HG02885 (cell line): ENCODE results near the gene BBLN.
A peak's percentile ranks its signal among the peaks of the same experiment; 100 is the strongest.
"Not testable (repeated sequence)": the region's sequence is repeated elsewhere in the genome, so short reads cannot be mapped to it uniquely, and the experiment has no call there.

Experiments used
- ATAC-seq: cut with Tn5 transposase; IDR thresholded peaks from one replicate; pipeline ENCODE4 v1.9.1; 2021; ENCODE audit warnings: mild to moderate bottlenecking; ENCODE audit not compliant: unreplicated experiment, poor library complexity

Gene BBLN

DNA sequence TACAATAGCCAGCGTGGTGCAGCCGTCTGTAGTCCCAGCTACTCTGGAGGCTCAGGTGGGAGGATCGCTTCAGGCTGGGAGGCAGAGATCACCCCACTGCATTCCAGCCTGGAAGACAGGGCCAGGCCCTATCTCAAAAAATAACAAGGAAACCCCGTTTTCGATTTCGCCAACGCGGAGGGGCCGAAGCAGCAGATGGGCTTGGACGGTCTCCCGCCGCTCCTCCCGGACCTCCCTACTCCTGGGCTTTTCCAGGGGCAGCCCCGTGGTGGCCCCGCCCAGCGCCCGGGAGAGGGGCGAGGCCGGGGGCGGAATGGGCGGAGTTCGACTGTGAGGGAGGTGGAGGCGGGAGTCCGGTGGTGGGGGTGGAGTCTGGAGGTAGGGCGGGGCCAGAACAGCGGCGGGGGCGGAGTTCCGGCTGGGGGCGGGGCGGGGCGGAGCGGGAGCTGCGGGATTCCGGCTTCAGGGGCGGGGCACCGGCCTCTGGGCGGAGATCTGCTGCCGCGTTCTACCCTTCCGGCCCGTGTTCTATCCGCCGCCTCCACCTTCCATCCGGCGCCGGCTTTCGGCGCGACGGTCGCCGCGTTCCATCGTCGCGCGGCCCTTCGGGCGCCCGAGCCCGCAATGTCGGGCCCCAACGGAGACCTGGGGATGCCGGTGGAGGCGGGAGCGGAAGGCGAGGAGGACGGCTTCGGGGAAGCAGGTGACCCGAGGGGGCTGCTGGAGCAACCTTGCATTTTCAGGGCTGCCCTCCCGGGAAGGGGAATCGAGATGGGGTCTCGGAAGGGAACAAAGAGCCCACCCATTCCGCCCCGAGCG is at the start of gene BBLN:
Gene BBLN (plus strand): TSS at position 482 of the 819 bp plus-strand sequence. CDS start 143 bp downstream, at position 625.
- peak; percentile 85 for ATAC-seq

- ATAC-seq = not testable (repeated sequence)
These were observed 48.3 kb upstream of the BBLN start for GRCh38 chr9:128111726-128112125.

- ATAC-seq = no peak
These were observed 46.3 kb upstream of the BBLN start for GRCh38 chr9:128113526-128114325.

DNA sequence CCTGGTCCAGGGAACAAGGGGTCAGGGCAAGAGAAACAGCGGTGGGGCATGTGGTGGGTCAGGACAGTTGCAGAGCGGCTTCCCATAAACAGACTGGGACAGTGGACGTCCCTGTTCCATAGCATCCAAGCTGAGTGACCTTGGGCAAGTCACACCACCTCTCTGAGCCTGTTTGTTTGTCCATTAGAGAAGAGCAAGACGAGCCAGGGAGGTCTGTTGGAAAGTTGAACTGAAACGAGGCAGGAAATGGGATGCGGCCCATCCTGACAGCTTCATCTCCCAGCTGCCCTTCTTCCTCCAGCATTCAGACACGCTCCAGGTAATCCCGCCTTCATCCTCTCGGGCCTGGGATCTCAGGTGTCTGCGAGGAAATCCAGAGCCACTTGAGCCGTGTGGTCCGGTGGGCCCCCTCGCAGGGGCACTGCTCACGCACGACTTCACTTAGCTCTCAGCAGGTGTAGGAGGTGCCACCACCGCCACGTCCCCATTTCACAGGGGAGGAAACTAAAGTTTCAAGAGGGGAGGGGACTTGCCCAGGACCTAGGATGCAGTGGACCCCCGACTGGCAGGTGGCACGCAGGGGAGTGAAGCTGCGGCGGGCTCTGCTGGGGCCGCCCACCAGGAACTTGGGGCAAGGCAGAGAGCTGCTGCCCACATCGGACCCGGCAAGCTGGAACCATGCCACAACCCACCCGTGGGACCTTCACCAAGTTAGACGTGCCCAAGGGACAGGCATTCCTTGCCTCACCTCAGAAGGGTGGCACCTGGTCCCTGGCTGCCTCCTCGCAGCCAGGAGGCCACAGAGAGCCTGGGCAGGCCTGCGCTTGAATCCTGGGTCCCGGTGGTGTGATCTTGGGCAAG is 45.5 kb upstream of the BBLN start:
- ATAC-seq = no peak

- peak; percentile 58 for ATAC-seq
These were observed 44.6 kb upstream of the BBLN start for GRCh38 chr9:128115187-128116103.

GRCh38 chr9:128116104-128117083 is 43.7 kb upstream of the BBLN start:
- no peak for ATAC-seq

DNA sequence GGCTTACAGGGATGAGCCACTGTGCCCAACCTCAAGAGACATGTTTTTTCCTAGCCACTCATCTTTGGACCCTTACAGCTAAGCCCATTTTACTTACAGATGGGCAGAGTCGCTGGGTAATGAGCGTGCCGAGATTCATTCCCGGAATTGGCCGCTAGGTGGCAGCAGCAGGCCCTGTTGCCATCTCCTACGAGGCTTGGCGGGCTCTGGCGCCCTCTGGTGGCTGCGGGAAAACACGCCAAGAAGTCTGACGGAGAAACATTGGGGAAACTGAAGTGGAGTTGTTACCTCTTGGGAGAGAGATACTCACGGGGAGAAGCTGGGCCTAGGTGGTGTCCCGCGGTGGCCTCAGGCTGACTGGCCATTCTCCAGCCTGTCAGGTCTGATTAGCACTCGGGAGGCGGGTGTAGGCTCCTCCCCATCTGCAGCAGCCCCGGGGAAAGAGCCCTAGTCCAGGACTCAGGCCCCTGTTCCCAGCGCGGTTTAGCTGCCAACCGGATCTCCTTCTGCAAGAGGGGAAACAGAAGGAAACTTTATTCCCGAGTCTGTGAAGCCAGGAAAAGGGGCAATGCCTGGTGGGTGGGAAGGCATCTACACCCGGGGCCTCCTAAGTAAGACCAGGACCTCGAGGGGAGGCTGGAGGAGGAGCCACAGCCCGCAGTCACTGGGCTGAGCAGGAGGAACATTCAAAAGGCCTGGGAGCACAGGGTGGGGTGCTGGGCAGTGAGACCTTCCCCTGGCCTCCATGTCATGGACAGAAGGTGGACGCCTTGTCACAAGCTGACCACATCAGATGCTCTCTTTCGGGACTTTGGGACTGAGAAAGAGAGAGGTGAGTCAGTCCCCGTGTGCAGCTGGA is 42.2 kb upstream of the BBLN start:
- ATAC-seq = peak; percentile 54

GRCh38 chr9:128118472-128118857 is 41.6 kb upstream of the BBLN start:
- no peak for ATAC-seq

DNA sequence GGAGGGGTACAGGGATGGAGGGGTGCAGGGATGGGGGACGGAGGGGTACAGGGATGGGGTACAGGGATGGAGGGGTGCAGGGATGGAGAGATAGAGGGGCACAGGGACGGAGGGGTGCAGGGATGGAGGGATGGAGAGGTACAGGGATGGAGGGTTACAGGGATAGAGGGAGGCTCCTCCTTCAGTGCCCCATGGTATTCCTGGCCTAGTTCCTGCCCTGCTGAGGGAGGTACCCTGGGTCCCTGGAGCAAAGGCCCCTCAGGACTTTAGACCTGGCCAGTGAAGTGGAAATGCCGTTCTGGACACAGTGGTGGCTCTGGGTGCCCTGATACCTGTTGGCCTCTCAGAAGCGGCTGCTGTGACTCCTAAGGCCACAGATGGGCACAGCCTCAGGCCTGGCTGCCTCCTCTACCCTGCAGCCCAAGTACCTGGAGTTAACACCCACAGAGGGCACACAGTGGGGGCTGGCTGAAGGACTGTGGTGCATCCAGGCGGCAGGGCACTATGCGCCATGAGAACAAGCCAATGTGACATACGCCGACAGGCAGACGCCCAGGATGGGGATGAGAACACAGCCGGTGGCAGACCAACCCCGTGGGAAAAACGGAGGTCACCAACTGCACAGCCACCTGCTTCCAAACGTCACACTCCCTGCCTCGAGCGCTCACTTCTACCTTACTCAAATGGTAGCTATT is 40.9 kb upstream of the BBLN start:
- no peak for ATAC-seq

GRCh38 chr9:128120061-128120740 is 39.9 kb upstream of the BBLN start:
- no peak for ATAC-seq

DNA sequence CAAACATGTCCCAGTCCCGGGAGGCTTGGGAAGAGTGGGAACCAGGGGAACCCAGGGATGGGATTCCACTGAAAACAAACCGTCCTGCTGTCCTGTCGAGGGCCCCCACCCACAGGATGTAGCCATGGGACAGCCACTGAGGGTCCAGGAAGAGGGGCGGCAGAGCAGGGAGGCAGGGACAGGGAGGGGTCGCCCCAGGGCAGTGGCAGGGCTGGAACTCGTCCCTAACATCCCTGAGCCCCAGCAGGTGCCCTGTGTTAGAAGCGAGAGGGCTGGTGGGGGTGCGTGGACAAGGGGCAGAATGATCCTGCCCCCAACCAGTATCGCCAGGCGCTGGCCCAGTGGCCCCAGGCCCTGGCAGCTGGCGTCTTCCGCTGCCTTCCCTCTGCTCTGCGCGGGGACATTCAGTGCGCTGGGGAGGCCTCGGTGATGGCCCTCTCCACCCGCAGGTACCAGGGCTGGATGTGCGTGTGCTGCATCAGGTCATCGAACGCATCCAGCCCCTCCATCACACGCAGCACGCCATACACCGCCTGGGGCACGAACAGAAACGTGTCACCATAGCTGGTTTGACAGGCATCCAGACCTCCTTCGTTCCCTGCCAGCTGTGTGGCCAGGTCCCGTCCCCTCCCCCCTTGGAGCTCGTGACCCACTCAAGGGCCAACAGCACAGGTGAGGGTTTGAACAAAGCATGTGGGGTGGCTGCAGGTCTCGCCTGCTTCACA is 39.2 kb upstream of the BBLN start:
- ATAC-seq = no peak

DNA sequence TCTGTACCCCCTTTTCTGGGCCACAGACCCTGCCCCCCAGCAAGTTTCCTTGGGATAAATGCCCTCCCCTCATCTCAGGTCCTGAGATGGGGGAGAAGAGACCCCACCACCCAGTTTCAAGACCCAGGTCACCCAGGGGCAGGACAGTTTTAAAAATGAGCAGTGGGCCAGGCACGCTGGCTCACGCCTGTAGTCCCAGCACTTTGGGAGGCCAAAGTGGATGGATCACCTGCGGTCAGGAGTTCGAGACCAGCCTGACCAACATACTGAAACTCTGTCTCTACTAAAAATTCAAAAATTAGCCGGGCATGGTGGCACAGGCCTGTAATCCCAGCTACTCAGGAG is 38.6 kb upstream of the BBLN start:
- ATAC-seq = no peak

DNA sequence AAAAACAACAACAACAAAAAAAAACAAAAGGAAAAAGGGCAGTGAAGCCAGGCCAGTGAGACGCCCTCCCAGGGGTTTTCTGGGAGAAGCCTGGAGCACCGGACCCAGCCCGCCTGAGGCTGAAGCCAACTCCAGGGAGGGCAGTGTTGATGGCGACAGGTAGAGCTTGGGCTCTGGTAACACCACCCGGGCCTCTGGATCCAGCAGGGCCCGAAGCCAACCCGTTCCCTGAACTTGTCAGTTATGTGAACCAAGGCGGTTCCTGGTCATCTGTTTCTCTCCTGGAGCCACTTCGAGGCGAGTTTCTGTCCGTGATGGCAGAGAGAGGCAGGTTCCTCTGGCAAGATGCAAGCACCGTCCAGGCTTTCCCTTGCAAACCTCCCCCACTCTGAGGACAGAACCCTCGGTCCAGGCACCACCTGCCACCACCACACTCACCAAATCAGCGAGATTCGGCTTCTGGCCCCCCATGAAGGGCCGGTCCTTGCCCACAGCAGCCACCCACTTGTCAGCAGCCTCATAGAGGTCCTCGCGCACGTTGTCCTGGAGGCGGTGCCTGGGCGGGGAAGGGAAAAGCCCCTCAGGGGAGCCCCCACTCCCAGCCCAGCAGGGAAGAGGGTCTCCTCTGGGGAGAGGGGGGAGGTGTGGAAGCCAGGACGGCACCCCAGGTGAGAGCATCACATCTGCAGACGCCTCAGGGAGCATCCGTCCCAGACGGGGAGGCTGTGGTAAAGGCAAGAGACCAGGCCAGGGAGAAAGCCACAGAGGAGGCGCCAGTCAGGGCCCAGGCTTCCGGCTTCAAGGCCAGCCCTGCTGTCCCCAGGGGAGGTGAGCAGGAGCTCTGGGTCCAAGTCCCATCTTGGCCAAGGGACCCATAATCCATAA is 37.9 kb upstream of the BBLN start:
- no peak for ATAC-seq

DNA sequence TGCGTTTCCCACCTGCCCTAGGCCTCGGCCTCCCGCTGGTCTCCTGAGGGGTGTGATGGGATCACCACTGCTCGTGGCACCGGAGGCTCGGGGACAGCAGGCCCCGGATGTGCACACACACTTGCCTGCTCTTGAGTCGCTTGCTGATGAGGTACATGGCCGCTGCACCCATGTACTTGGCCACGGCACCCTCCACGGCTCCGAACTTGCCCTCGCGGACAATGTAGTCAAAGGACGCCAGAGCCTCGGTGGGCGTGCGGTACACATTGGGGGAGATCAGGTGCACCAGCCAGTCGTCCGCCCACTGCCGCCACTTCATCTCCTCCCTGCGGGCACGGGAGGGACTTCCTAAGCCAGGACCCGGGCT is 37.3 kb upstream of the BBLN start:
- no peak for ATAC-seq
